Neuronal stem cell (in vitro differentiated cells): Measurements from ENCODE around the gene FASTKD1.

Source experiments
- DNase-seq: peaks from one replicate; pipeline ENCODE4 v3.0.0-alpha.2; 2013; ENCODE audit warnings: low spot score
- H2AFZ ChIP-seq: one replicate; pipeline ENCODE4 v1.6.1; 2013; ENCODE audit warnings: mild to moderate bottlenecking, low read length, inconsistent platforms
- H2AK5ac ChIP-seq: 2 replicates; pipeline ENCODE4 v1.6.1; 2013; ENCODE audit warnings: low read depth, mild to moderate bottlenecking, inconsistent platforms, low read length, moderate library complexity, mixed read lengths
- H2BK120ac ChIP-seq: 2 replicates; pipeline ENCODE4 v1.6.1; 2013; ENCODE audit warnings: low read depth, mild to moderate bottlenecking, inconsistent platforms, low read length, moderate library complexity, mixed read lengths
- H2BK12ac ChIP-seq: one replicate; pipeline ENCODE4 v1.6.1; 2013; ENCODE audit warnings: low read length, inconsistent platforms
- H2BK15ac ChIP-seq: 2 replicates; pipeline ENCODE4 v1.6.1; 2013; ENCODE audit warnings: mild to moderate bottlenecking, low read length, inconsistent platforms, mixed read lengths
- H2BK5ac ChIP-seq: one replicate; pipeline ENCODE4 v1.6.1; 2013; ENCODE audit warnings: inconsistent platforms, mild to moderate bottlenecking, low read length, moderate library complexity
- H3K14ac ChIP-seq: one replicate; pipeline ENCODE4 v1.6.1; 2013; ENCODE audit warnings: low read length, inconsistent platforms
- H3K18ac ChIP-seq: 2 replicates; pipeline ENCODE4 v1.6.1; 2013; ENCODE audit warnings: low read length, inconsistent platforms
- H3K23ac ChIP-seq: 2 replicates; pipeline ENCODE4 v1.6.1; 2013; ENCODE audit warnings: low read depth, mild to moderate bottlenecking, mixed read lengths, low read length, inconsistent platforms; ENCODE audit not compliant: poor library complexity
- H3K27ac ChIP-seq: replicated peaks from 3 replicates; pipeline ENCODE4 v1.5.1; 2013; ENCODE audit warnings: low read length, inconsistent platforms
- H3K27me3 ChIP-seq, 3 experiments: 2 replicates each; pipeline ENCODE4 v1.6.1; 2013; ENCODE audit warnings: low read length in 3 of 3, mild to moderate bottlenecking in 2 of 3, inconsistent platforms in 1 of 3, low read depth in 1 of 3, mixed read lengths in 1 of 3, moderate library complexity in 1 of 3; ENCODE audit not compliant: control insufficient read depth in 3 of 3, insufficient read depth in 3 of 3
- H3K36me3 ChIP-seq, 2 donors: replicated peaks in 1 of 2; 2 replicates each; pipeline ENCODE4 v1.6.1; 2013; ENCODE audit warnings: low read length in 2 of 2; ENCODE audit not compliant: control insufficient read depth in 2 of 2, insufficient read depth in 2 of 2
- H3K4ac ChIP-seq: 2 replicates; pipeline ENCODE4 v1.6.1; 2013; ENCODE audit warnings: inconsistent platforms, mild to moderate bottlenecking, low read length, moderate library complexity
- H3K4me1 ChIP-seq, 2 donors: 1 replicate in 1 of 2; 2 replicates in 1 of 2; pipeline ENCODE4 v1.6.1; 2013; ENCODE audit warnings: low read length in 2 of 2, low read depth in 1 of 2; ENCODE audit not compliant: control insufficient read depth in 2 of 2, insufficient read depth in 1 of 2
- H3K4me2 ChIP-seq: one replicate; pipeline ENCODE4 v1.6.1; 2013; ENCODE audit warnings: mild to moderate bottlenecking, low read length, inconsistent platforms; ENCODE audit not compliant: insufficient read depth, poor library complexity, severe bottlenecking
- H3K4me3 ChIP-seq, 2 donors: 2 replicates each; pipeline ENCODE4 v1.5.1; 2013; ENCODE audit warnings: low read length in 2 of 2, mild to moderate bottlenecking in 2 of 2, inconsistent platforms in 1 of 2, moderate library complexity in 1 of 2
- H3K79me1 ChIP-seq: one replicate; pipeline ENCODE4 v1.6.1; 2013; ENCODE audit warnings: low read depth, mild to moderate bottlenecking, inconsistent platforms, low read length, moderate library complexity
- H3K9ac ChIP-seq: one replicate; pipeline ENCODE4 v1.6.1; 2013; ENCODE audit warnings: mild to moderate bottlenecking, low read depth, low read length, inconsistent platforms; ENCODE audit not compliant: poor library complexity
- H3K9me3 ChIP-seq, 2 donors: replicated peaks in 1 of 2; 2 replicates each; pipeline versions ENCODE3 to v1.6.1; 2013; ENCODE audit warnings: low read length in 2 of 2, mild to moderate bottlenecking in 2 of 2, inconsistent platforms in 1 of 2, low read depth in 1 of 2, mixed read lengths in 1 of 2, moderate library complexity in 1 of 2; ENCODE audit not compliant: control insufficient read depth in 2 of 2, insufficient read depth in 1 of 2
- H4K8ac ChIP-seq: one replicate; pipeline ENCODE4 v1.6.1; 2013; ENCODE audit warnings: low read depth, mild to moderate bottlenecking, inconsistent platforms, low read length, moderate library complexity
- H4K91ac ChIP-seq: one replicate; pipeline ENCODE4 v1.6.1; 2013; ENCODE audit warnings: low read length, low read depth, mild to moderate bottlenecking, inconsistent platforms; ENCODE audit not compliant: poor library complexity
- WGBS, 2 donors: extraction: QIAGEN DNeasy Blood & Tissue Kit; methylation state at CpG; one replicate each; pipeline ENCODE4 v1.1.7; 2013; ENCODE audit warnings: missing lambda C conversion rate in 2 of 2, mixed read lengths in 1 of 2; ENCODE audit not compliant: insufficient read length in 2 of 2, insufficient replicate concordance in 1 of 2; ENCODE audit errors: extremely low coverage in 2 of 2; 5-methylcytosine and 5-hydroxymethylcytosine counted together

FASTKD1 gene

GRCh38 chr2:169513094-169513493 is 60.6 kb downstream of the FASTKD1 start:
- H3K79me1 ChIP-seq, result no peaks in the 10 kb centered on the region
- H3K36me3 ChIP-seq, result no peaks in the 10 kb centered on the region
- H2AK5ac ChIP-seq, result no peak overlapping the region
- H2BK12ac ChIP-seq, result no peak overlapping the region
- WGBS, 2 donors, result no CpG with 5 or more reads among the region's 1 CpG
- H3K23ac ChIP-seq, result no peak overlapping the region
- no peaks in the 10 kb centered on the region for H3K9me3 ChIP-seq
- H3K4me3 ChIP-seq, result no peak overlapping the region
- no peak overlapping the region for H3K18ac ChIP-seq
- H3K14ac ChIP-seq, result no peak overlapping the region
- H3K9ac ChIP-seq, result no peak overlapping the region
- H3K4me2 ChIP-seq, result no peak overlapping the region
- no peak for DNase-seq
- H3K4me1 ChIP-seq, result peaks cover 3 to 15% of the 10 kb centered on the region in 2 donors
- H3K4ac ChIP-seq, result no peak overlapping the region
- no peak overlapping the region for H2BK15ac ChIP-seq
- no peak overlapping the region for H2BK120ac ChIP-seq
- no peaks in the 10 kb centered on the region for H3K27me3 ChIP-seq
- H4K8ac ChIP-seq, result no peak overlapping the region
- H2BK5ac ChIP-seq, result no peak overlapping the region
- H2AFZ ChIP-seq, result no peak overlapping the region
- H3K27ac ChIP-seq, result no peak overlapping the region
- H4K91ac ChIP-seq, result no peak overlapping the region

- H3K9me3 ChIP-seq, result no peaks in the 10 kb centered on the region
- no peak overlapping the region for H4K8ac ChIP-seq
- H2AFZ ChIP-seq, result no peak overlapping the region
- H2BK5ac ChIP-seq, result no peak overlapping the region
- WGBS, 2 donors, result no CpG with 5 or more reads among the region's 2 CpGs
- no peaks in the 10 kb centered on the region for H3K27me3 ChIP-seq
- no peak overlapping the region for H3K14ac ChIP-seq
- no peaks in the 10 kb centered on the region for H3K36me3 ChIP-seq
- H3K4ac ChIP-seq, result no peak overlapping the region
- no peak for DNase-seq
- no peak overlapping the region for H3K27ac ChIP-seq
- no peak overlapping the region for H3K18ac ChIP-seq
- H2BK120ac ChIP-seq, result no peak overlapping the region
- no peak overlapping the region for H3K4me2 ChIP-seq
- peaks cover 3 to 15% of the 10 kb centered on the region in 2 donors for H3K4me1 ChIP-seq
- H3K4me3 ChIP-seq, result no peak overlapping the region
- no peak overlapping the region for H2AK5ac ChIP-seq
- no peak overlapping the region for H3K9ac ChIP-seq
- H4K91ac ChIP-seq, result no peak overlapping the region
- no peak overlapping the region for H2BK12ac ChIP-seq
- H2BK15ac ChIP-seq, result no peak overlapping the region
- H3K23ac ChIP-seq, result no peak overlapping the region
- no peaks in the 10 kb centered on the region for H3K79me1 ChIP-seq
Observed at GRCh38 chr2:169512525-169512924, 61.1 kb downstream of the FASTKD1 start.

GRCh38 chr2:169511818-169512217 is 61.8 kb downstream of the FASTKD1 start:
- H3K4me3 ChIP-seq, result no peak overlapping the region
- no peak overlapping the region for H3K4ac ChIP-seq
- no peaks in the 10 kb centered on the region for H3K27me3 ChIP-seq
- no peak overlapping the region for H3K18ac ChIP-seq
- no peak overlapping the region for H3K4me2 ChIP-seq
- H4K91ac ChIP-seq, result no peak overlapping the region
- H3K9ac ChIP-seq, result no peak overlapping the region
- no peaks in the 10 kb centered on the region for H3K9me3 ChIP-seq
- no peak overlapping the region for H2BK5ac ChIP-seq
- H2BK120ac ChIP-seq, result no peak overlapping the region
- H4K8ac ChIP-seq, result no peak overlapping the region
- H2BK12ac ChIP-seq, result no peak overlapping the region
- no peaks in the 10 kb centered on the region for H3K36me3 ChIP-seq
- no CpG with 5 or more reads among the region's 1 CpG for WGBS, 2 donors
- no peak overlapping the region for H3K14ac ChIP-seq
- no peak for DNase-seq
- peaks cover 3 to 15% of the 10 kb centered on the region in 2 donors for H3K4me1 ChIP-seq
- H3K79me1 ChIP-seq, result no peaks in the 10 kb centered on the region
- no peak overlapping the region for H2AK5ac ChIP-seq
- no peak overlapping the region for H3K27ac ChIP-seq
- no peak overlapping the region for H2BK15ac ChIP-seq
- no peak overlapping the region for H2AFZ ChIP-seq
- no peak overlapping the region for H3K23ac ChIP-seq

- no peak overlapping the region for H4K91ac ChIP-seq
Observed at GRCh38 chr2:169510496-169510895, 63.2 kb downstream of the FASTKD1 start.

More at GRCh38 chr2:169510496-169510895, 63.2 kb downstream of the FASTKD1 start:
- WGBS, 2 donors, result no CpG with 5 or more reads among the region's 4 CpGs
- H2AK5ac ChIP-seq, result no peak overlapping the region
- no peaks in the 10 kb centered on the region for H3K9me3 ChIP-seq
- H2BK5ac ChIP-seq, result no peak overlapping the region
- no peak overlapping the region for H2BK120ac ChIP-seq
- H3K27ac ChIP-seq, result no peak overlapping the region
- no peak overlapping the region for H3K18ac ChIP-seq
- H2BK12ac ChIP-seq, result no peak overlapping the region
- no peak for DNase-seq
- no peak overlapping the region for H3K4ac ChIP-seq
- no peak overlapping the region for H4K8ac ChIP-seq
- no peak overlapping the region for H3K4me2 ChIP-seq
- no peaks in the 10 kb centered on the region for H3K36me3 ChIP-seq
- H3K4me3 ChIP-seq, result no peak overlapping the region
- H3K9ac ChIP-seq, result no peak overlapping the region
- no peak overlapping the region for H2BK15ac ChIP-seq
- no peak overlapping the region for H3K14ac ChIP-seq
- no peak overlapping the region for H2AFZ ChIP-seq
- H3K27me3 ChIP-seq, result no peaks in the 10 kb centered on the region
- H3K79me1 ChIP-seq, result no peaks in the 10 kb centered on the region
- no peak overlapping the region for H3K23ac ChIP-seq
- peaks cover 3 to 15% of the 10 kb centered on the region in 2 donors for H3K4me1 ChIP-seq
